ENCODE results near the gene ZDHHC14.

ZDHHC14 gene

DNA sequence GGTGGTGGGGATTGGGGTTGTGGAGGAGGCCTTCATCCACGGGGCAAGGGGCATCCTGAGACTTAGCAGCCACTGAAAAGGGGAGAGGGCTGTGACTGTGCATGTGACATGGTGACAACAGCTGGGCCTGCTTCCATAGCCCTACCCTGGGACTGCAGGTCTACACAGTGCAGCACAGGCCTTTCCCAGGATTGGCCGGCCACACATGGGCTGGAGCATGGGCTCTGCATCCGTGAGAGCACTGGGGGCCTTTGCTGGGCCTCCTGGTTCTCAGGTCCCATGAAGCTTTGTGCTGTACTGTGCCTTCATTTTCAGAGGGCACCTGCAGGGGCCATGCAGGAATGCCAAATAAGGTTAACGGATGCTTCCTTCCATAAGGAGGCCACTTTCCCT, 56.0 kb downstream of the ZDHHC14 start:
- Histone ChIP-seq H3K27ac (ENCODE audit: low read depth, low read length) (no peak overlapping the region), H3K27me3 (ENCODE audit: insufficient read depth, low read length, poor library complexity) (no peaks in the 10 kb centered on the region), H3K9ac (ENCODE audit: low read length) (no peak overlapping the region), H2BK5ac (ENCODE audit: low read length) (no peak overlapping the region), H2BK120ac (ENCODE audit: low read depth, low read length) (no peak overlapping the region), H3K18ac (ENCODE audit: low read length) (no peak overlapping the region), H3K4me2 (ENCODE audit: low read length) (no peak overlapping the region), H3K4me1 (ENCODE audit: control insufficient read depth, low read depth, low read length) (no peaks in the 10 kb centered on the region), H3K79me2 (ENCODE audit: control insufficient read depth, insufficient read depth, low read length) (no peaks in the 10 kb centered on the region), H3K4me3 (ENCODE audit: low read length) (no peak overlapping the region), H3K36me3 (ENCODE audit: control insufficient read depth, insufficient read depth, low read length) (no peaks in the 10 kb centered on the region), H2BK15ac (replicated peaks; ENCODE audit: low read depth) (no peak overlapping the region), H3K56ac (ENCODE audit: low read length) (no peak overlapping the region), H3K23ac (ENCODE audit: low read length) (no peak overlapping the region), H3K4ac (ENCODE audit: low read depth, low read length) (no peak overlapping the region), H2AK5ac (ENCODE audit: low read length) (no peak overlapping the region), H4K8ac (ENCODE audit: low read depth, low read length) (no peak overlapping the region), H4K5ac (ENCODE audit: low read length) (no peak overlapping the region), H3K79me1 (ENCODE audit: low read length) (no peaks in the 10 kb centered on the region)
- WGBS (ENCODE audit: extremely low coverage, insufficient coverage, low lambda C conversion rate) = no CpG with 5 or more reads among the region's 4 CpGs
- DNase-seq = no peak

DNA sequence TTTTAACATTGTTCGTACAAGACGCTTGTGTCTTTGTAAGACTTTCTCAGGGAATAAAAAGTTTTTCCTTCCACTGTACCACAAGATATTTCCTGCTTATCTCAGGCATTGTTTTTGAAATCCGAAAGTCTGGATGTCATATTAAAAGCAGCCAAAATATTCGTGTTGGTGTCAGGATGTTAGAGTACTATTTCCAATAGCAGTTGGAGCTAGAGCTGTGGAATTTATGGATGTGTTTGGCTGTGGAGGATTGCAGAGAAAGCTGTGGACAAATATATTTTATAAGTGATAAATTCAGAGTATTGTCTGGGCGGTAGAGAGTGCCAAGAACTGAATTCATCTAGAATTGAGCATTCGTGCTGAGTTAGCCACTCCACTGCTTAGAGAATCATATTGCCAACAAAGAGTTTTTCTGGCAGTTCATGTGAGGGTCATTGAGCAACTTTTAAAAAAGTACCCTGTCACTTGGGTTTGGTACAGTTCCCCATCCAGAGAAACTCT, 57.7 kb downstream of the ZDHHC14 start:
- Histone ChIP-seq H2AK5ac (ENCODE audit: low read length) (no peak overlapping the region), H3K18ac (ENCODE audit: low read length) (no peak overlapping the region), H3K23ac (ENCODE audit: low read length) (no peak overlapping the region), H4K8ac (ENCODE audit: low read depth, low read length) (no peak overlapping the region), H3K79me1 (ENCODE audit: low read length) (no peaks in the 10 kb centered on the region), H3K27ac (ENCODE audit: low read depth, low read length) (no peak overlapping the region), H3K4ac (ENCODE audit: low read depth, low read length) (no peak overlapping the region), H3K4me1 (ENCODE audit: control insufficient read depth, low read depth, low read length) (no peaks in the 10 kb centered on the region), H2BK15ac (replicated peaks; ENCODE audit: low read depth) (no peak overlapping the region), H3K4me2 (ENCODE audit: low read length) (no peak overlapping the region), H2BK120ac (ENCODE audit: low read depth, low read length) (no peak overlapping the region), H3K36me3 (ENCODE audit: control insufficient read depth, insufficient read depth, low read length) (no peaks in the 10 kb centered on the region), H2BK5ac (ENCODE audit: low read length) (no peak overlapping the region), H3K27me3 (ENCODE audit: insufficient read depth, low read length, poor library complexity) (no peaks in the 10 kb centered on the region), H3K9ac (ENCODE audit: low read length) (no peak overlapping the region), H3K4me3 (ENCODE audit: low read length) (no peak overlapping the region), H3K56ac (ENCODE audit: low read length) (no peak overlapping the region), H3K79me2 (ENCODE audit: control insufficient read depth, insufficient read depth, low read length) (no peaks in the 10 kb centered on the region), H4K5ac (ENCODE audit: low read length) (no peak overlapping the region)
- no peak for DNase-seq
- WGBS (ENCODE audit: extremely low coverage, insufficient coverage, low lambda C conversion rate) = no CpG with 5 or more reads among the region's 6 CpGs

GRCh38 chr6:157440171-157440570, 59.2 kb downstream of the ZDHHC14 start:
- Histone ChIP-seq H2BK5ac (ENCODE audit: low read length) (no peak overlapping the region), H3K27ac (ENCODE audit: low read depth, low read length) (no peak overlapping the region), H2BK120ac (ENCODE audit: low read depth, low read length) (no peak overlapping the region), H3K79me1 (ENCODE audit: low read length) (no peaks in the 10 kb centered on the region), H3K4me2 (ENCODE audit: low read length) (no peak overlapping the region), H3K9ac (ENCODE audit: low read length) (no peak overlapping the region), H3K36me3 (ENCODE audit: control insufficient read depth, insufficient read depth, low read length) (no peaks in the 10 kb centered on the region), H4K5ac (ENCODE audit: low read length) (no peak overlapping the region), H2AK5ac (ENCODE audit: low read length) (no peak overlapping the region), H3K4me3 (ENCODE audit: low read length) (no peak overlapping the region), H3K4ac (ENCODE audit: low read depth, low read length) (no peak overlapping the region), H3K4me1 (ENCODE audit: control insufficient read depth, low read depth, low read length) (no peaks in the 10 kb centered on the region), H3K79me2 (ENCODE audit: control insufficient read depth, insufficient read depth, low read length) (no peaks in the 10 kb centered on the region), H2BK15ac (replicated peaks; ENCODE audit: low read depth) (no peak overlapping the region), H3K18ac (ENCODE audit: low read length) (no peak overlapping the region), H3K27me3 (ENCODE audit: insufficient read depth, low read length, poor library complexity) (no peaks in the 10 kb centered on the region), H4K8ac (ENCODE audit: low read depth, low read length) (no peak overlapping the region), H3K56ac (ENCODE audit: low read length) (no peak overlapping the region), H3K23ac (ENCODE audit: low read length) (no peak overlapping the region)
- DNase-seq = no peak
- WGBS (ENCODE audit: extremely low coverage, insufficient coverage, low lambda C conversion rate) = no CpG with 5 or more reads among the region's 1 CpG

DNA sequence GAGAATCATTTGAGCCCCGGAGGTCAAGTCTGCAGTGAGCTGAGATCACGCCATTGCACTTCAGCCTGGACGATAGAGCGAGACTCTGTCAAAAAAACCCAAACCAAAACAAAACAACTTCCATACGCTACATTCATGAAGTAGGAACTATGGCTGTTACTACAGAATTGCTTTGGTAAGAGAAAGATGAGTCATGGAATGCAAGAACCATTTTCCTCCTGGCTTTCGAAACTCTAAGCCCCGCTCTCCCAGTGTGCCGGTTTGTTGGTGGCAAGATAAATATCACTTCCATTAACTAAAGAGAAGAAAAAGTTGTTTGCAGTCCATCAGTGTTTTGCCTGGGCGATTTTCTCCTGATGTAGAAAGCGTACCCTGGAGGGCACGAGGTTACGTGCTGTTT, 61.3 kb downstream of the ZDHHC14 start:
- Histone ChIP-seq H3K9ac (ENCODE audit: low read length) (no peak overlapping the region), H3K27ac (ENCODE audit: low read depth, low read length) (no peak overlapping the region), H3K79me2 (ENCODE audit: control insufficient read depth, insufficient read depth, low read length) (no peaks in the 10 kb centered on the region), H2BK5ac (ENCODE audit: low read length) (no peak overlapping the region), H3K79me1 (ENCODE audit: low read length) (no peaks in the 10 kb centered on the region), H3K56ac (ENCODE audit: low read length) (no peak overlapping the region), H2BK120ac (ENCODE audit: low read depth, low read length) (no peak overlapping the region), H3K36me3 (ENCODE audit: control insufficient read depth, insufficient read depth, low read length) (no peaks in the 10 kb centered on the region), H3K27me3 (ENCODE audit: insufficient read depth, low read length, poor library complexity) (no peaks in the 10 kb centered on the region), H3K23ac (ENCODE audit: low read length) (no peak overlapping the region), H4K8ac (ENCODE audit: low read depth, low read length) (no peak overlapping the region), H2BK15ac (replicated peaks; ENCODE audit: low read depth) (no peak overlapping the region), H3K4me3 (ENCODE audit: low read length) (no peak overlapping the region), H3K4ac (ENCODE audit: low read depth, low read length) (no peak overlapping the region), H3K4me1 (ENCODE audit: control insufficient read depth, low read depth, low read length) (no peaks in the 10 kb centered on the region), H4K5ac (ENCODE audit: low read length) (no peak overlapping the region), H2AK5ac (ENCODE audit: low read length) (no peak overlapping the region), H3K4me2 (ENCODE audit: low read length) (no peak overlapping the region), H3K18ac (ENCODE audit: low read length) (no peak overlapping the region)
- WGBS (ENCODE audit: extremely low coverage, insufficient coverage, low lambda C conversion rate) = no CpG with 5 or more reads among the region's 12 CpGs
- DNase-seq = no peak

DNA sequence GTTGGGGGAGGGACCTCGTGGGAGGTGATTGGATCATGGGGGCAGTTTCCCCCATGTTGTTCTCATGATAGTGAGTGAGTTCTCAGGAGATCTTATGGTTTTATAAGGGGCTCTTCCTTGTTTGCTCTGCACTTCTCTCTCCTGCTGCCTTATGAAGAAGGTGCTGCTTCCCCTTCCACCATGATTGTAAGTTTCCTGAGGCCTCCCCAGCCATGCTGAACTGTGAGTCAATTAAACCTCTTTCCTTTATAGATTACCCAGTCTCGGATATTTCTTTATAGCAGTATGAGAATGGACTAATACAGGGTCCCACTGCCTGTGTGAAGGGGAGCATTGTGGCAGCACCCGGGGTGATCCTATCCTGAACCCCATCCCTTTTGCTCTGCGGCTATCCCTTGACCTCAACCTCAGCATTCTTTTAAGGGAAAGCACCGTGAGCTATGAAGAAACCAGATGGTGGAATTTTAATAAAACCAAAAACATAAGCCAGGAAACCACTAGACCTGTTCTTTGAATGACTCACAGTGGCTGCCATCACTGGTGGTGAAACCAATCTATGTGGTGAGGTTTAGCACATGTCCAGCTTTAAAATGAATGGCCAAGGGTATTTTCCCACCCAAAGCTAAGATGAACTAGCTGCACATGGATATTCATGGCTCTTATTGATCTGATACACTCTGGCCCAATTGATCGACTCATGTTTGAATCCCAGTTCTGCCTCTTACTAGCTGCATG, 62.2 kb downstream of the ZDHHC14 start:
- H2BK5ac ChIP-seq (ENCODE audit: low read length) = no peak overlapping the region
- no peak overlapping the region for H3K18ac ChIP-seq (ENCODE audit: low read length)
- WGBS (ENCODE audit: extremely low coverage, insufficient coverage, low lambda C conversion rate) = no CpG with 5 or more reads among the region's 6 CpGs

More for the DNA sequence above, 62.2 kb downstream of the ZDHHC14 start:
- DNase-seq = no peak
- Histone ChIP-seq H4K5ac (ENCODE audit: low read length) (no peak overlapping the region), H3K27ac (ENCODE audit: low read depth, low read length) (no peak overlapping the region), H3K9ac (ENCODE audit: low read length) (no peak overlapping the region), H3K4me3 (ENCODE audit: low read length) (no peak overlapping the region), H3K27me3 (ENCODE audit: insufficient read depth, low read length, poor library complexity) (no peaks in the 10 kb centered on the region), H3K79me2 (ENCODE audit: control insufficient read depth, insufficient read depth, low read length) (no peaks in the 10 kb centered on the region), H3K79me1 (ENCODE audit: low read length) (no peaks in the 10 kb centered on the region), H2BK15ac (replicated peaks; ENCODE audit: low read depth) (no peak overlapping the region), H3K56ac (ENCODE audit: low read length) (no peak overlapping the region), H3K4me2 (ENCODE audit: low read length) (no peak overlapping the region), H4K8ac (ENCODE audit: low read depth, low read length) (no peak overlapping the region), H3K4me1 (ENCODE audit: control insufficient read depth, low read depth, low read length) (no peaks in the 10 kb centered on the region), H2BK120ac (ENCODE audit: low read depth, low read length) (no peak overlapping the region), H3K23ac (ENCODE audit: low read length) (no peak overlapping the region), H2AK5ac (ENCODE audit: low read length) (no peak overlapping the region), H3K36me3 (ENCODE audit: control insufficient read depth, insufficient read depth, low read length) (no peaks in the 10 kb centered on the region), H3K4ac (ENCODE audit: low read depth, low read length) (no peak overlapping the region)

All from mesendoderm (in vitro differentiated cells).